ENCODE results near the gene LIN7C. TPM values are rescaled to one million over a fixed set of nuclear protein-coding genes. Genes with fewer than 3 reads are reported as not detected.

Gene LIN7C
- total and polyA plus RNA-seq, 9 of the 15 experiments (the other 6 are each of a cell fraction or from before 2014, with no cell fraction given): 10.8 to 52.7 (median 21.5) TPM

GRCh38 chr11:27551127-27551526 is 44.6 kb upstream of the LIN7C start:
- POLR2A ChIA-PET: no interaction called here
- Histone ChIP-seq H3K36me3 (ENCODE audit: control insufficient read depth, insufficient read depth, low read length) (no peaks in the 10 kb centered on the region), H3K4me3 (no peak overlapping the region), H3K4me2 (ENCODE audit: insufficient read depth, low read length) (no peak overlapping the region), H3K9me3 (replicated peaks; ENCODE audit: control insufficient read depth, insufficient read depth, low read depth, low read length) (no peaks in the 10 kb centered on the region), H3K4me1 (replicated peaks in 1 of 2; ENCODE audit: control insufficient read depth in 2 of 2, insufficient read depth in 2 of 2, low read length in 2 of 2) (no peaks in the 10 kb centered on the region), H3K9ac (ENCODE audit: insufficient read depth in 1 of 2, low read depth in 2 of 2, low read length in 2 of 2) (no peak overlapping the region), H4K20me1 (replicated peaks; ENCODE audit: control insufficient read depth, insufficient read depth, low read length) (no peaks in the 10 kb centered on the region), H3K27ac (ENCODE audit: extremely low read depth, low read depth, low read length) (no peak overlapping the region), H3K79me2 (ENCODE audit: control insufficient read depth, insufficient read depth, low read length) (no peaks in the 10 kb centered on the region), H3K9me1 (ENCODE audit: control insufficient read depth, insufficient read depth, low read length) (no peaks in the 10 kb centered on the region), H3K27me3 (ENCODE audit: control insufficient read depth in 2 of 2, insufficient read depth in 2 of 2, low read length in 2 of 2) (no peaks in the 10 kb centered on the region), H2AFZ (ENCODE audit: low read depth, low read length) (no peak overlapping the region)
- BruUV-seq (replicated peaks): no TSS peak
- intact Hi-C loops (cut with micrococcal nuclease) (no loop called here), in situ Hi-C loops (cut with MboI) (no loop called here)
- CTCF ChIA-PET (ENCODE audit: low intra/inter-chr PET ratio): no interaction called here
- no peak for ATAC-seq
- DNase-seq (ENCODE audit: extremely low read depth in 1 of 4, low spot score in 3 of 4): no peak
- FAIRE-seq: no peak
- TF ChIP-seq ZNF57 (CRISPR knock-in tag; IDR thresholded peaks at IDR 0.05) (no peak), HDAC3 (IDR thresholded peaks at IDR 0.05; ENCODE audit: borderline replicate concordance, partially characterized antibody) (no peak), NR2C1 (IDR thresholded peaks at IDR 0.05) (no peak), NR2C1 (tag; IDR thresholded peaks at IDR 0.05) (no peak), RUNX1 (IDR thresholded peaks at IDR 0.05; ENCODE audit: low read depth) (no peak), ERF (CRISPR knock-in tag; IDR thresholded peaks at IDR 0.05) (no peak), MCM5 (IDR thresholded peaks at IDR 0.05; ENCODE audit: low read depth) (no peak), NONO (IDR thresholded peaks at IDR 0.05; ENCODE audit: low read depth in 2 of 2, low read length in 1 of 2) (no peak), ARID4B (CRISPR knock-in tag; IDR thresholded peaks at IDR 0.05) (no peak), CHAMP1 (IDR thresholded peaks at IDR 0.05) (no peak), HDGF (IDR thresholded peaks at IDR 0.05) (no peak), CEBPG (CRISPR knock-in tag; IDR thresholded peaks at IDR 0.05) (no peak), CEBPG (tag; conservative IDR thresholded peaks at IDR 0.05 in 1 of 2, IDR thresholded peaks at IDR 0.05 in 1 of 2) (no peak)
